Activated CD4-positive, CD25-positive, alpha-beta regulatory T cell (primary cell): Measurements from ENCODE around the gene ZNF674.

Experiments
- DNase-seq, 4 experiments: peaks; one replicate each; lab custom pipeline; 2025; lab: John Stamatoyannopoulos, UW

ZNF674 gene

GRCh38 chrX:46545111-46546005 is at the start of gene ZNF674:
Gene ZNF674 (minus strand): TSS chrX:46545421. CDS start chrX:46542087, 3,334 bp downstream.
- peak; percentile 77 to 89 (median 82) for DNase-seq

GRCh38 chrX:46589977-46590723 is 44.9 kb upstream of the ZNF674 start:
- no peak for DNase-seq

GRCh38 chrX:46588263-46588662 is 43.0 kb upstream of the ZNF674 start:
- peak in 2 of 4 experiments; percentile 0 to 8 for DNase-seq

DNA sequence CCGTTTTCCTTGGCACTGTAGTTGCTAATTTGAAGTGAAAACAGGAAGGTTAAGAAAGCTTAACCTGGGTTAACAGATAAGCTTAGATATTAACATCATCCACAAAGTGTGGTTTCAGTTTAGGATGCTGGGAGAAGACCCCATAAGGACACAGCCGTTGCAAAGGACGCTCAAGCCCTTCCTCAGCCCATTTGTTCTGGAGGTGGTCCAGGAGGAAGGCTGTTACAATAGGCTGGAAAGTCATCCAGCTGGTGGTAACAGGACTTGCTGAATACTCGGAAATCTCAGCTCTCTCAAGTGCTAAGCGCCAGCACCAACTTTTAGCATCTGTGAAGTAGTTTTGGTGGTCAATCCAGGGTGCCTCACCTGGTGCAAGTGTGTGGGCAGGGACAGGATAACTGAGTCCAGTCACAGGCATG is 42.5 kb upstream of the ZNF674 start:
- no peak for DNase-seq

DNA sequence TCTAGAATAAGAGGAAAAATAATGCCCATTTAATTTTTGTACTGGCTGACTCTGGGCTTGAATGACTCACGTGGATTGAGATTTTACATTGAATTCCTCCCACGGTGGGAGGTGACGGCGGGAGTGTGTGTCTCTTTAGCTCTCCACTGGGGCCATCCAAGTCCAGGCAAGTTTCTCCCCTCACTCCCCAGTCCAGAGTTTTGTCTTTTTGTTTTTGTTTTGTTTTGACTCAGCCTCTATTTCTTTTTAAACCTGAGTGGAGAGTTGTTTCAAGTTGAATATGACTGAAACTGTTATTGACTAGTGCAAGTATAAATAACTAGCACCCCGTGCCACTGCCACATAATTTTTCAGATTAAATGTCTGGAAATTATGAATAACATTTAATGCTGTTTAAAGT is 41.9 kb upstream of the ZNF674 start:
- no peak for DNase-seq

DNA sequence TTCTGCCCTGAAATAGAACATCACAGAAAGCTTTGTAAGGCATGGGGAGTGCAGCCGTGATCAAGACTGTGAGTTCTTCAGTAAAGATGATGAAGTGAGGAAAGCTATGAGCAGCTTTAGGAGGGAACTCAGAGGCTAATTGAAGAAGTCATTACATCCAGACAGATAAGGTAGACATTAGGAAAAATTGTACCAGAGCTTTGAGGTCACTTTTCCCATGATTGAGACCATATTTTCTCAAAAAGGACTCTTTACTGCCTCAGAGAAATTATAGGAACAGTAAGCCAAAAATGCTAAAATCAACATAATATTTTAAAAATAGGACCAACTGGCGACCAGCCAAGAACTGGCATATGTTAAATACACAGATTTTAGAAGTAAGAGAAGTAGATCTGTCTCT is 39.5 kb upstream of the ZNF674 start:
- no peak for DNase-seq

DNA sequence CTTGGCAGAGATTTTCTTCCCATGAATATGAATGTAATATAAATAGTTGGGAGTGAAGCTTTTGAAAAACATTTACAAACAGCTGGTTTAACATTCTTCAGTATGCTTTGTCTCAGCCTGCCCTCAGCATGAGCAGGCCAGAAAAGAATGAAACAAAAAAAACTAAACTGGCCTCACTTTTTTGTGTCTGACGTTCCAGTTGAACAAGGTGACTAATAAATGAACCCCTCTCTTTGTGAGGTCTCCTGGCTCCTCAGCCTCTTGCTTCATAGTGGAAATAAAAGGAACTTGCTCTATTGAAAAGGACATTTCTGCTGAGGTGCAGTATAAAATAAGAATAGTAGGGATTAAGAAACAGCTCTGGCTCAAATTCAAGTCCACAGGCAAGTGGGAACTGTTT is 37.7 kb upstream of the ZNF674 start:
- DNase-seq, result no peak

DNA sequence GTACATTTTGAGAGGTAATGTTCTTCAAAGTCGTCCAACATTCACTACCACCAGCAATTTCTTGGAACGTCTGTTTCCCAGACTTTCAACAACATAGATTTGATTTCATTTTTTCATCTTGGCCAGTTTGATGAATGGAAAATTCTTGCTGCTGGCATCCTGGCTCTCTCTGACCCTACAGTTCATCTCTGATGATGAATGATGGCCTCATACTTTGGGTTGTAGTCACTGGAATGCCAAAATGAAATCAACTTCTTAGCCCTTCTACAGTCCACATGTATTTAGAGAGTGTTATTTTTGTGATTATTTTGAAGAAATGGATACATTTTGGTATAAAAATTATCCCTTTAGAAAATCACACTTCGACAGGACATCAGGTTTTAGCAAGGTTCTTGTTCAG is 37.1 kb upstream of the ZNF674 start:
- no peak for DNase-seq

GRCh38 chrX:46580613-46581012 is 35.4 kb upstream of the ZNF674 start:
- no peak for DNase-seq

- DNase-seq, result no peak
Measured at GRCh38 chrX:46579250-46579649, 34.0 kb upstream of the ZNF674 start.

DNA sequence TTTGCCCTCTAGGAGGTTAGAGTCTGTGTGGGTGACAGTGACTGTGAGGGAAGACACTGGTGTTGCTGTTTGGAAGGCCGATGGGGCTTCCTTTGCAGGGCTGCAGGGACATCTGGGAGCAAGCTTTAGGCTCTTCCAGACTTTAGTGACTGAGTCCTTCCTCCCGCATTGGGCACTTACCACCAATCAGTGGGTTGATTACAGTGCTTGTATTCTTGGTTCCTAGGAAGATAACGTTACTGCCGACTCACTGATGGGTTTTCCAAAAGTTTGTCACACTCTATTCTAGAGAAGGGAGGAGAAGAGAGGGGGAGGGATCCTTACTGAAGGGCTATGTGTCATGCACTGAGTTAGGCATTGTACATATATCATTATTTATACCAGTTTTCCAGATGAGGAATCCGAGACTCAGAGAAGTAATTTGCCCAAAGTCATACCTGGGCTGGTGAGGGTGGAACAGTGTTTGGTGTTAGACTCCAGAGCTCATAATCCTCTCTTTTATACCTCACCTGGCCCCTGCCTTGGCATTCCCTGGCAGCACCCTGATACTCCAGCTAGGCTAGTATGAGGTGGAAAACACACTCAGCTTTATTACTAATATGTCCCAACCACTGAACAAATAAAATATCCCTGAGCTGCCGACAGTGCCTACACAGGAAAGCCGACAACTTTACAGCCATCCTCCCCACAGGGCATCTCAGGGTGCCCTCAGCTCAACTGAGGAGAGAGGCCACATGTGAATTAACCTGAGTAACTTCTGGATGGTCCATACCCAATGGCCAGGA is 32.2 kb upstream of the ZNF674 start:
- DNase-seq, result no peak

DNA sequence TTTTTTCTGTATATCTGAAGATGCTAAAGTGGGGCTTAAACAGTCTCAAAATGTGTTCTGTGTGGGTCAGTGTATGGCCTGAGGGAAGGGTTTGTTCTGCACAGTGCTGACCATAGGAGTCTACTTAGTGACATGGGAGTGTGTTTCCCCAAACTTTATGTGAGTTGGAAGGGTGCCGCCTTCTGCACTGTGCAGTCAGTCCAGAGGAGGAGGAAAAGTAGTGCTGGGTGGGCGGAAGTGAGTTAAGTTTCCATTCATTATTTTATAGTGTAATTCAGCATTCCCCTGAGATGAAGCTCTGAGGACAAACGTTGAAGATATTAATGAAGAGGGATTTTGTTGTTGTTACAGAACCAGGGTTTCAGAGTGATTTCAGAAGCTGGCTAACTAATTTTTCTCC is 31.2 kb upstream of the ZNF674 start:
- DNase-seq, result no peak

DNA sequence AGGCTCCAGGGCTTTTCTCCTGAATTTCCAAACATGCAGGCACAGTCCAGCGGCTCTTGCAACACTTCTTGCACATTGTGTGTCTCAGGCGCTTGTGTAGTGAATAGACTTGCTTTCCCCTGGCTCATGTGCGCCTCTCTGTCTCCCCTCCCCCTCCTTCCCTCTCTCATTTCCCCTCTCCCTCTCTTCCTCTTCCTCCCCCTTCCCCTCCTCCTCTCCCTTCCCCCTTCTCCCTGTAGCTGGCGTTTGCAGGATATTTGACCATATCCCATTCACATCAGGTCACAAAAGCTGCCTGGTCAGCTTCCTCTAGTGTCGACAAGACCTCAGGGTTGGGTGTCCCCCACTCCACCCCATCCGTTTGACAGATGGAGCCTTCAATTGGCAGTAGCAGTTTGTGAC is 30.8 kb upstream of the ZNF674 start:
- DNase-seq, result no peak

DNA sequence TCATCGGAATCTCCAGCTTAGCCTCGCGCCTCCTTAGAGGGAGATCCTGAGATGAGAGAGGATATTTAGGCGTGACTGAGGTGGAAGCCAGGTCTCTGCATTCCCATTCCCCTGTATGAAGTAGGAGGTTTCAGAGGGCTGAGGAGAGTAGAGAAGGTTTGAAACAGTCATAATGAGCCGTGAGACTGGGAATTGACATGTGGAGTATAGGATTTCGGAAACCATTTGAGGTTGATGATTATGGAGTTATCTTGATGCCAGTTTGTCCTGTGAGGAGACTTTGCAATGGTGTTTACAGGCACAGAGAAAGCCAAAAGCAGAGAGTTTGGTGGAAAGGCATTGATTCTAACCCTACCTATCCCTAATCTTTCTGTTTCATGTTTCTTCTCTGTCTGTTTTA is 30.4 kb upstream of the ZNF674 start:
- DNase-seq, result no peak

GRCh38 chrX:46574774-46575381 is 29.7 kb upstream of the ZNF674 start:
- peak in 3 of 4 experiments; percentile 4 to 29 (median 13) for DNase-seq

GRCh38 chrX:46573892-46574773 is 28.9 kb upstream of the ZNF674 start:
- DNase-seq, result peak; percentile 11 to 64 (median 38)

- peak; percentile 21 to 38 (median 25) for DNase-seq
Measured at GRCh38 chrX:46573331-46573891, 28.2 kb upstream of the ZNF674 start, which contains the start of gene CHST7. Gene CHST7 (plus strand): TSS chrX:46573765. CDS start chrX:46573932, 167 bp downstream.

GRCh38 chrX:46572340-46572936 is 27.2 kb upstream of the ZNF674 start:
- DNase-seq, result no peak

DNA sequence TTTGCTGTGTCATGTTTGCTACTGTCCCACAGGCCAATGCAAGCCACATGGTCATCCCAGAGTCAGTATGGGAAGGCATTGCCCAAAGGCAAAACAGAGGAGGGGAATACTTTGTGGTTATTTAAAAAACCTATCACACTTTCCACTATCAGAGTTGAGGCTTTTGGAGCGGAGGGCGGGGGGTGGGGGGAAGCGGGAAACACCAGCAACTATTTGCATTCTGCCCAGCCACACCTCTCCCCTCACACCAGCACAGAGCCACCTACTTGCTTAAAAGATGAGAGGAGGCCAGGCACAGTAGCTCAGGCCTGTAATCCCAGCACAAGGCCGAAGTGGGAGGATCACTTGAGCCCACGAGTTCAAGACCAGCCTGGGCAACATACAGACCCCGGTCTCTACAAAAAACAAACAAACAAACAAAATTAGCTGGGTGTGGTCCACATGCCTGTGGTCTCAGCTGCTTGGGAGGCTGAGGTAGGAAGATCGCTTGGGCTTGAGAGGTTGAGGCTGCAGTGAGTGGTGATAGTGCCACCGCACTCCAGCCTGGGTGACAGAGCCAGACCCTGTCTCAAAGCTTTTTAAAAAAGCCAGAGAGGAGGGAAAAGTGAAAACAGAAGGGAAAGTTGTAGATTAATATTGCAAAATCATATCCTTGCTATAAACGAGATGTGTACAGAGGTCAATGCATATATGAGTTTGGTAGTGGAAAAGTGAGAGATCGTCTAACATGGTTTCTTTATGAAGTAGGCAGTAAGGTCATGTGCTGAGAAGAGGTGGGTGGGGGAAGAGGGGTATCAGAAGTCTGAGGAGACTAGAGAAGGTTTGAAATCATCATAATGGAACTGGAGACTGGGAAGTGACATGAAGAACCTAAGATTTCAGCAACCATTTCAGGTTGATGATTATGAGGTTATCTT is 26.5 kb upstream of the ZNF674 start:
- DNase-seq, result no peak
